Body of pancreas (tissue), 4 donors: ENCODE measurements around the gene ACSS2. TPM values are rescaled to one million over a fixed set of nuclear protein-coding genes. Genes with fewer than 3 reads are reported as not detected.

Source experiments
- ATAC-seq: fragments of 150-250 bp; one replicate; pipeline ENCODE4 v1.9.1; 2016
- DNase-seq, 4 donors: peaks; one replicate each; pipeline ENCODE4 v3.0.0-alpha.2; 2019
- H3K27ac ChIP-seq, 4 donors: fragments of 200-600 bp; sonication (generic); 1 replicate in 3 of 4; 2 replicates in 1 of 4; pipeline versions ENCODE4 v1.5.1 to v1.6.1; 2016 to 2019; ENCODE audit warnings: mild to moderate bottlenecking in 1 of 4, mixed read lengths in 1 of 4, moderate library complexity in 1 of 4
- H3K27me3 ChIP-seq, 2 donors: fragments of 200-600 bp; sonication (generic); one replicate each; pipeline ENCODE4 v1.6.0; 2016; ENCODE audit warnings: mild to moderate bottlenecking in 1 of 2
- H3K36me3 ChIP-seq, 2 donors: fragments of 200-600 bp; sonication (generic); replicated peaks in 1 of 2; 2 replicates each; pipeline ENCODE4 v1.5.1; 2016; ENCODE audit warnings: low read depth in 2 of 2; ENCODE audit not compliant: insufficient read depth in 1 of 2
- H3K4me1 ChIP-seq: fragments of 200-600 bp; sonication (generic); one replicate; pipeline ENCODE4 v1.6.0; 2016
- H3K4me3 ChIP-seq, 2 donors: fragments of 200-600 bp; sonication (generic); 1 replicate in 1 of 2; 2 replicates in 1 of 2; pipeline ENCODE4 v1.5.1; 2016 to 2019
- H3K9me3 ChIP-seq, 3 donors: fragments of 200-600 bp; sonication (generic); 1 replicate in 2 of 3; 2 replicates in 1 of 3; pipeline ENCODE4 v1.5.1; 2016
- POLR2A ChIP-seq, 3 donors: fragments of 450-650 bp; IDR thresholded peaks; one replicate each; pipeline ENCODE4 v1.6.1; 2016; ENCODE audit warnings: antibody characterized with exemption in 3 of 3, mild to moderate bottlenecking in 2 of 3
- WGBS, 2 donors: methylation state at CpG; one replicate each; pipeline ENCODE4 v1.1.5; 2017; 5-methylcytosine and 5-hydroxymethylcytosine counted together
- intact Hi-C: fragments of 100-400 bp; cut with DNase I; formaldehyde crosslinking; loops from one replicate; pipeline ENCODE4 v1.15.1; 2023
- total RNA-seq, 2 donors: library from RNA; depleted of rRNA; stranded (reverse); fragments of >200 nt; gene quantifications; one replicate each; pipeline ENCODE4 v1.1.0, GENCODE V29; 2016
- TF ChIP-seq, protein P1 (sequence below), 7 experiments: fragments of 450-650 bp in 4 of 7; fragments of 200-600 bp in 3 of 7; sonication (generic) in 3 of 7; IDR thresholded peaks; one replicate each; pipeline ENCODE4 v1.5.1; 2016 to 2019; ENCODE audit warnings: antibody characterized with exemption in 7 of 7

The ACSS2 gene
- total RNA-seq, 2 donors from 2014 or later, result 33.9 to 78.1 TPM

DNA sequence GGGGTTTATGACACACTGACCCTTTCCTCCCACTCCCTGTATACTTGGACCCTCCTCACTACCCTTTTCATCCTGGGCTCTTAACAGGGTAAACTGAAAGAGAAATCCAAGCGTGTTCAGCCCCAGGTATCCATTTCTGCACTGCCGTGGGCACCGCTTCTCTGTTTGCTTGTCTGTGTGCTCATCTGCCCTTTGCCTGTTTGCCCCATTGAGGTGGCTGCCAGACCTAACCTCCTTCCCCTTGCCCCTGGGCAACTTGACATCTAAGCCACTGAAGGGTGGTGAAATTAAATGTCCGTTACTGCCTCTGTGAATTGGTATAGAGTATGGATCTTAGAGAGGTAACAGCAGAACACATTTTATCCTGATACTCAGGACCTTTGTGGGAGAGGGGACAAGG is 38.7 kb downstream of the ACSS2 start:
- DNase-seq (no peak), ATAC-seq (no peak)
- Histone ChIP-seq H3K27me3 (no peaks in the 10 kb centered on the region), H3K9me3 (no peaks in the 10 kb centered on the region), H3K4me1 (peaks cover 17% of the 10 kb centered on the region), H3K27ac (no peak overlapping the region), H3K36me3 (no peaks in the 10 kb centered on the region), H3K4me3 (no peak overlapping the region)
- 85 to 90% methylated on average over 4 of the region's 4 CpGs for WGBS, 2 donors
- intact Hi-C loops, result no loop called here
- no peak for TF ChIP-seq POLR2A (IDR thresholded peaks at IDR 0.05)
- TF ChIP-seq, protein P1, sequence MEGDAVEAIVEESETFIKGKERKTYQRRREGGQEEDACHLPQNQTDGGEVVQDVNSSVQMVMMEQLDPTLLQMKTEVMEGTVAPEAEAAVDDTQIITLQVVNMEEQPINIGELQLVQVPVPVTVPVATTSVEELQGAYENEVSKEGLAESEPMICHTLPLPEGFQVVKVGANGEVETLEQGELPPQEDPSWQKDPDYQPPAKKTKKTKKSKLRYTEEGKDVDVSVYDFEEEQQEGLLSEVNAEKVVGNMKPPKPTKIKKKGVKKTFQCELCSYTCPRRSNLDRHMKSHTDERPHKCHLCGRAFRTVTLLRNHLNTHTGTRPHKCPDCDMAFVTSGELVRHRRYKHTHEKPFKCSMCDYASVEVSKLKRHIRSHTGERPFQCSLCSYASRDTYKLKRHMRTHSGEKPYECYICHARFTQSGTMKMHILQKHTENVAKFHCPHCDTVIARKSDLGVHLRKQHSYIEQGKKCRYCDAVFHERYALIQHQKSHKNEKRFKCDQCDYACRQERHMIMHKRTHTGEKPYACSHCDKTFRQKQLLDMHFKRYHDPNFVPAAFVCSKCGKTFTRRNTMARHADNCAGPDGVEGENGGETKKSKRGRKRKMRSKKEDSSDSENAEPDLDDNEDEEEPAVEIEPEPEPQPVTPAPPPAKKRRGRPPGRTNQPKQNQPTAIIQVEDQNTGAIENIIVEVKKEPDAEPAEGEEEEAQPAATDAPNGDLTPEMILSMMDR (IDR thresholded peaks at IDR 0.05), result no peak

DNA sequence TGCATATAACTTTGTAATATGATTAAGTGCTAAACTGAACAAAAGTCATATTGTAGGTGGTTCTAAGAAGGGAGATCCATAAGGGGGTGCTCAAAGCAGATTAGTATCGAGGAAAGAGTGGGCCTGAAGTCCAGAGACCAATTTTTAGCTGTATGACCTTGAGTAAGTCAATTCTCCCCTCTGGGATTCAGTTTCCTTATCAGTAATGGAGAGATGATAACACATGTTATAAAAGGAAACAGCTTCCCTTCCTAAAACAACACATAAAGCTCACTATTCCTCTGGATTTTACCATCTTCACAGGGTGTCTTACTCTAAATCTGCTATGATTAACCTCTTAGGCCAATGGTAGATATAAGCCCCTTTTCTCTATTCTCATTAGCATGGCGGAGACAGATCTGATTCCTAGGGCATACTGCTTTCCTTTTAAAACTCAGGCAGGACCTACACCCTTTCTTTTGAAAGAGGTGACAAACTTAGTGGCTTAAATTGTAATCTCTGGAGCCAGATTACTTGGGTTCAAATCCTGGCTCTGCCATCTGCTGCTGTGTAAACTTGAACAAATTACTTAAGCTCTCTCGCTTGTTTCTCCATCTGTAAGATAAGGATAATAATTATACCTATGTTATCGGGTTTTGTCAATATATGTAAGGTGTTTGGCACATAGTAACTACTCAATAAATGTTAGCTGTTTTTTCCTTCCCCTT is 39.5 kb downstream of the ACSS2 start:
- no peak overlapping the region for H3K27ac ChIP-seq
- H3K36me3 ChIP-seq, result no peaks in the 10 kb centered on the region
- 43 to 47% methylated on average over 4 of the region's 4 CpGs for WGBS, 2 donors
- ATAC-seq (no peak), DNase-seq (no peak)
- intact Hi-C loops, result no loop called here
- no peak overlapping the region for H3K4me3 ChIP-seq
- peaks cover 17% of the 10 kb centered on the region for H3K4me1 ChIP-seq
- H3K27me3 ChIP-seq, result no peaks in the 10 kb centered on the region
- H3K9me3 ChIP-seq, result no peaks in the 10 kb centered on the region
- TF ChIP-seq, protein P1 (IDR thresholded peaks at IDR 0.05), result no peak
- no peak for TF ChIP-seq POLR2A (IDR thresholded peaks at IDR 0.05)

DNA sequence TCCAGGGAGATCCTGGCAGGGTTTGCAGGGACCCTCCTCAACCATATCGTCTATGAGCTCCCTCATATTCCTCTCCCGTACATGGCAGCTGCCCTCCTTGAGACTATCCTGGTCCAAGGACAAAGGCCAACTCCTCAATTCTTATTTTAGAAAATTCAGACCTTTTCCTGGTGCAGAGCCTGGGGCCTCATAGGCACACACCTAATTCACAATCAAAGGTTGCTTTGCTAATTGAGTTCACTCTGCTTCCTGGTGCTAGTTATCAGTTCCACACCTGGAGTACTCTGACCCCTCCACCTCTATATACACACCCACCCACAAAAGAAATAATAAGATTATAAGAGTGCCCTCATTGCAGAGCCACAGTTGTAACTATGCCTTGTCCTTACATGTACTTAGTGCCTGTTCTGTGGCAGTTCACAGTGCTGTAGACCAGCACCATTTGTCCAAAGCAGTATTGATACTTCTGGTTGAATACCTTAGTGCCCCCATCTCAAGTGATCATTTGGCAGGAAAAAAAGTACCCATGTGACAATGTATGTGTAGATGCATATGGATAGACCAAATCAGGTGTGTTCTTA is 40.5 kb downstream of the ACSS2 start:
- no peak overlapping the region for H3K4me3 ChIP-seq
- DNase-seq (no peak), ATAC-seq (no peak)
- no peak overlapping the region for H3K27ac ChIP-seq
- intact Hi-C loops, result no loop called here
- WGBS, 2 donors, result 71 to 79% methylated on average over 2 of the region's 2 CpGs
- H3K27me3 ChIP-seq, result no peaks in the 10 kb centered on the region
- H3K36me3 ChIP-seq, result no peaks in the 10 kb centered on the region
- no peaks in the 10 kb centered on the region for H3K9me3 ChIP-seq
- H3K4me1 ChIP-seq, result peaks cover 18% of the 10 kb centered on the region
- TF ChIP-seq, protein P1 (IDR thresholded peaks at IDR 0.05), result no peak
- no peak for TF ChIP-seq POLR2A (IDR thresholded peaks at IDR 0.05)

DNA sequence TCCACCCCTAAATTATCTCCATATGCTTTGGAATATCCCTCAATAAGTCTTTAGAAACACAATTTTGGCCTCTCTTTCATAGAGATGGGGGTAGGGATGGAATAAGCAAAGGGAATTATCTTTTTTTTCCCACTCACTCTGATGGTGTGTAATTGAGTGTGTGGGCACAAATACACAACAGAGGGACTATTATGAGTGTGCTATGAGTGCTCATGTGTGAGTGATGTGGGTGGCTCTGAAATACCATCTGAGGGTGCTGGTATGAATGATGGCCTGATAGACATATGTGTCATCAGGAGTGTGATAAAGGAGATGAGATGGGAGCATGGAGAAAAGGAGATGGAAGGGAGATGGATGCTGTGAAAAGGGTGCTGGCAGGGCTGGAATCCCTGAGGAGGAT is 43.6 kb downstream of the ACSS2 start:
- DNase-seq (no peak), ATAC-seq (no peak)
- H3K4me3 ChIP-seq, result no peak overlapping the region
- no peaks in the 10 kb centered on the region for H3K36me3 ChIP-seq
- peaks cover 34% of the 10 kb centered on the region for H3K4me1 ChIP-seq
- intact Hi-C loops, result no loop called here
- H3K9me3 ChIP-seq, result no peaks in the 10 kb centered on the region
- H3K27me3 ChIP-seq, result no peaks in the 10 kb centered on the region
- no peak overlapping the region for H3K27ac ChIP-seq
- TF ChIP-seq, protein P1 (IDR thresholded peaks at IDR 0.05), result no peak
- TF ChIP-seq POLR2A (IDR thresholded peaks at IDR 0.05), result no peak

DNA sequence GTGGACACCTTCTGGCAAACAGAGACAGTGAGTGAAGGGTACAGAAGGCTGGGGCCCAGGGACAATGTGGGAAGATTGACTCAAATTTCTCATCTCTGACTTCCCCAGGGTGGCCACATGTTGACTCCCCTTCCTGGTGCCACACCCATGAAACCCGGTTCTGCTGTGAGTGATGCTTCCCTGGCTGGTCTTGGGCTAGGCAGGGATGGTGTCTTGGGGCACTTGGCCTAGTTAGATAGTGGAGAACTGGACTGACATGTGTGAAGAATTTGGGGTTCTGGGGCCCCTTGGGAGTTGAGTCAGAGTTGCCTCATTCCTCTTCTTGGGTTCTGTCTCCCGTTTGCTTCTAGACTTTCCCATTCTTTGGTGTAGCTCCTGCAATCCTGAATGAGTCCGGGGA is 45.0 kb downstream of the ACSS2 start:
- Histone ChIP-seq H3K9me3 (no peaks in the 10 kb centered on the region), H3K4me3 (no peak overlapping the region), H3K36me3 (peaks cover 0 to 2% of the 10 kb centered on the region in 2 donors), H3K27ac (peak overlapping the region in 1 of 4 donors; percentile 75), H3K4me1 (peaks cover 21% of the 10 kb centered on the region), H3K27me3 (no peaks in the 10 kb centered on the region)
- ATAC-seq (no peak), DNase-seq (no peak)
- TF ChIP-seq, protein P1 (IDR thresholded peaks at IDR 0.05), result no peak
- no peak for TF ChIP-seq POLR2A (IDR thresholded peaks at IDR 0.05)
- intact Hi-C loops, result no loop called here
- WGBS, 2 donors, result 83 to 87% methylated on average over 2 to 3 of the region's 3 CpGs
